ENCODE measurements around the gene GNL3L.

- TF ChIP-seq CTCF (IDR thresholded peaks at IDR 0.05), result no peak
- no peak for TF ChIP-seq EP300 (IDR thresholded peaks at IDR 0.05)
- no peak for TF ChIP-seq POLR2AphosphoS5 (IDR thresholded peaks at IDR 0.05)
Measured at GRCh38 chrX:54540289-54540688, 10.3 kb downstream of the GNL3L start.

Data from stomach (tissue), 4 donors.